ENCODE results near the gene MID1IP1.

MID1IP1 gene

GRCh38 chrX:38800981-38801845 lies at the start of gene MID1IP1:
MID1IP1 (plus strand) TSS chrX:38801459; CDS start chrX:38804947, 3,488 bp downstream.
- no peaks in the 10 kb centered on the region for H3K36me3 ChIP-seq (ENCODE audit: control insufficient read depth, insufficient read depth, low read length)
- H3K9ac ChIP-seq (ENCODE audit: low read length): peak within 1 kb of the TSS; percentile 81
- H3K9me3 ChIP-seq (ENCODE audit: control insufficient read depth, low read length): no peaks in the 10 kb centered on the region
- no peaks in the 10 kb centered on the region for H3K27me3 ChIP-seq (ENCODE audit: control insufficient read depth, insufficient read depth, low read length)
- peak within 1 kb of the TSS; percentile 45 for H3K4me3 ChIP-seq (ENCODE audit: low read length)
- H3K4me1 ChIP-seq (ENCODE audit: control insufficient read depth, insufficient read depth, low read length): peaks cover 3% of the 10 kb centered on the region

- Histone ChIP-seq H3K9me3 (ENCODE audit: control insufficient read depth, low read length) (no peaks in the 10 kb centered on the region), H3K36me3 (ENCODE audit: control insufficient read depth, insufficient read depth, low read length) (no peaks in the 10 kb centered on the region), H3K27me3 (ENCODE audit: control insufficient read depth, insufficient read depth, low read length) (no peaks in the 10 kb centered on the region), H3K4me1 (ENCODE audit: control insufficient read depth, insufficient read depth, low read length) (no peaks in the 10 kb centered on the region), H3K4me3 (ENCODE audit: low read length) (no peak overlapping the region), H3K9ac (ENCODE audit: low read length) (no peak overlapping the region)
Observed at GRCh38 chrX:38754102-38754790, 47.0 kb upstream of the MID1IP1 start.

GRCh38 chrX:38754818-38755718 lies 46.2 kb upstream of the MID1IP1 start:
- Histone ChIP-seq H3K27me3 (ENCODE audit: control insufficient read depth, insufficient read depth, low read length) (no peaks in the 10 kb centered on the region), H3K4me3 (ENCODE audit: low read length) (no peak overlapping the region), H3K9ac (ENCODE audit: low read length) (no peak overlapping the region), H3K4me1 (ENCODE audit: control insufficient read depth, insufficient read depth, low read length) (no peaks in the 10 kb centered on the region), H3K36me3 (ENCODE audit: control insufficient read depth, insufficient read depth, low read length) (no peaks in the 10 kb centered on the region), H3K9me3 (ENCODE audit: control insufficient read depth, low read length) (no peaks in the 10 kb centered on the region)

DNA sequence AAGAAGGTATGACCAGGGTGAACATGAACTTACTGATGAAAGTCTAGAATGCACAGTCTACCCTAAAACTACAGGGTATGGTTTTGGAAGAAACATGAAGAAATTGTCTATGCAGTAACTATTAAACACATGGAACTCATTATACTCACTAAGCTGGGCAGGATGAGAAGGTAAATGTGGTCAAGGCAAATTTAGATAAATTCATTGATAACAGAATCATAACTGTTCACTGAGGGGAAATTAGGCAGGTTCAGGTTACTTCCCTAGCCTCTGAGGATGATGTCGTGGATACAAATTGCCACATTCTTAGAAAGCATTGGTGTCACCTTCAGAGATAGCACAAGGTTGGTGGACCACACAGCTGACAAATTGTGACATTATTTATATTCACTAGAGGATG lies 40.4 kb upstream of the MID1IP1 start:
- no peak overlapping the region for H3K9ac ChIP-seq (ENCODE audit: low read length)
- H3K27me3 ChIP-seq (ENCODE audit: control insufficient read depth, insufficient read depth, low read length): no peaks in the 10 kb centered on the region
- no peaks in the 10 kb centered on the region for H3K36me3 ChIP-seq (ENCODE audit: control insufficient read depth, insufficient read depth, low read length)
- H3K4me1 ChIP-seq (ENCODE audit: control insufficient read depth, insufficient read depth, low read length): no peaks in the 10 kb centered on the region
- H3K4me3 ChIP-seq (ENCODE audit: low read length): no peak overlapping the region
- no peaks in the 10 kb centered on the region for H3K9me3 ChIP-seq (ENCODE audit: control insufficient read depth, low read length)

- H3K9me3 ChIP-seq (ENCODE audit: control insufficient read depth, low read length): no peaks in the 10 kb centered on the region
- H3K4me1 ChIP-seq (ENCODE audit: control insufficient read depth, insufficient read depth, low read length): no peaks in the 10 kb centered on the region
- no peaks in the 10 kb centered on the region for H3K27me3 ChIP-seq (ENCODE audit: control insufficient read depth, insufficient read depth, low read length)
- H3K9ac ChIP-seq (ENCODE audit: low read length): no peak overlapping the region
- no peak overlapping the region for H3K4me3 ChIP-seq (ENCODE audit: low read length)
- no peaks in the 10 kb centered on the region for H3K36me3 ChIP-seq (ENCODE audit: control insufficient read depth, insufficient read depth, low read length)
Observed at GRCh38 chrX:38768079-38768478, 33.2 kb upstream of the MID1IP1 start.

DNA sequence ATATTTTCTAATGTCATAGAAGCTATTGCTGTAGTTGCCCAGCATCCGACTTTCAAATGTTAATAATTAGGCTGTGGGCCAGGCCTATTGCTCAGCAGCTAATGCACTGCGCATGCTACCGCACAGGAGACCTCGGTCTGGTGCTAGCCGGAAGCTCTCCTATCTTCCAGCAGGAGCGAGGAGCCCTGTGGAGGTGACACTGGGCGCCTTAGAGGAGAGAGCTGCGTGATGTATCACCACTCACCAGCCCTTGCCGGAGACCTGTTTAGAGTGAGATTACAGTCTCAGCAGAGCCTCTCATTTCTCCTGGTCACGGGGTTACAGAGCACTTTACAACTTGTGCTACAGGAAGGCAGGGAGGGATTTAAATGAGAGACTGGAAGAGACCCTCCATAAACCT lies 31.1 kb upstream of the MID1IP1 start:
- H3K4me3 ChIP-seq (ENCODE audit: low read length): no peak overlapping the region
- no peak overlapping the region for H3K9ac ChIP-seq (ENCODE audit: low read length)
- H3K27me3 ChIP-seq (ENCODE audit: control insufficient read depth, insufficient read depth, low read length): no peaks in the 10 kb centered on the region
- no peaks in the 10 kb centered on the region for H3K4me1 ChIP-seq (ENCODE audit: control insufficient read depth, insufficient read depth, low read length)
- H3K9me3 ChIP-seq (ENCODE audit: control insufficient read depth, low read length): no peaks in the 10 kb centered on the region
- H3K36me3 ChIP-seq (ENCODE audit: control insufficient read depth, insufficient read depth, low read length): no peaks in the 10 kb centered on the region

DNA sequence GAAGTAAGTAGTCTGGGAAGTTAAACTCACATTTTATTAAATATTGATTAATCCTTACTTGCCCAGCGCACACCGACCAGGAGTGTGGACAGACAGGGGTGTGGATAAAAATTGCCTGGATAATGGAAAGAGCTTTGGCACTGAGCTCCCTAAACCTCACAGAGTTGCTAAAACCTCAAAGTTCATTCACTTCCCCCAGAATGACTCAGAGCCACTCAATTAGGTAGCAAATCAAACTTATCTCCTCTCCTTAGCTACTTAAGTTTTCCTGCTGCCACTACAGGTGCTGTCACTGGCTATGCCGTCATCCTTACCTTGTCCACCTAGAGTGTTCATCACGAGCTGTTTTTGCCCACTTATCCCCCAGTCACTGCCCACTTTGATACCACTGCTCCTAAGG lies 27.0 kb upstream of the MID1IP1 start:
- Histone ChIP-seq H3K9ac (ENCODE audit: low read length) (no peak overlapping the region), H3K4me1 (ENCODE audit: control insufficient read depth, insufficient read depth, low read length) (no peaks in the 10 kb centered on the region), H3K27me3 (ENCODE audit: control insufficient read depth, insufficient read depth, low read length) (no peaks in the 10 kb centered on the region), H3K9me3 (ENCODE audit: control insufficient read depth, low read length) (no peaks in the 10 kb centered on the region), H3K4me3 (ENCODE audit: low read length) (no peak overlapping the region), H3K36me3 (ENCODE audit: control insufficient read depth, insufficient read depth, low read length) (no peaks in the 10 kb centered on the region)

DNA sequence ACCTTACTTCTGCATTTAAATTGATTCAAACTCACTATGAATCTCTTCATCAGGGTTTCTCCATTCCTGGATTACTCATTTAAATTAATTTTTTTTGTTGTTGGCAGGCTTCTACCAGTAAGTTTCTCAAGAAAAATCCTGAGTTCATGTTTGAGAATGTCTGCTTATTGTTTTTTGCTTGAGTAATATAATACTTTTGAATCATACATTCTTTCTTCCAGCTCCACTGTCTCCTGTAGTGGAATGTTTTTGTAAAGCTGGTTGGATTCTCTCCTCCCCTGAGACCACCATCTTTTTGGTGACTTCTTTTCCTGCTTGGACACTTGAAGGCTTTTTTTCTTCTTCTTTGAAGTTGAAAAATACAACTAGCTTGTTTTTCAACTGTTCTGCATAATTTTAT lies 4.3 kb upstream of the MID1IP1 start:
- Histone ChIP-seq H3K9me3 (ENCODE audit: control insufficient read depth, low read length) (no peaks in the 10 kb centered on the region), H3K36me3 (ENCODE audit: control insufficient read depth, insufficient read depth, low read length) (no peaks in the 10 kb centered on the region), H3K4me1 (ENCODE audit: control insufficient read depth, insufficient read depth, low read length) (peaks cover 3% of the 10 kb centered on the region), H3K27me3 (ENCODE audit: control insufficient read depth, insufficient read depth, low read length) (no peaks in the 10 kb centered on the region), H3K9ac (ENCODE audit: low read length) (no peak overlapping the region), H3K4me3 (ENCODE audit: low read length) (no peak overlapping the region)

DNA sequence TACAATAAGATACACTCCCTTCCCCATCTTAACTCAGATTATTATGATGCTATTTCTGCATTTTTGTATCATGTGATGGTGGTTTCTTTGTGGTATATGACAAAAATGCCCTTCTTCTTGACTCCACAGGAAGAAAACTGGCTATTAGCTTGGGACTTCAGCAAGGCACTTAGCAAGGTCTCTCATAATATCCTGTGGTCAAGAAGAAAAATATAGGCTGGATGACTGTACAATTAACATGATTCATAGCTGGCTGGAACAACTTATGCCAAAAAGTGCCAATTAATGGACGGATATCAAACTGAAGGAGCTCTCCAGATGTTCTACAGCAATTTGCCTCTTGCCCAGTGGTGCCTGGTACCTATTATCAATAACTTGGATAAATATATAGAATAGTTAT lies 2.3 kb upstream of the MID1IP1 start:
- H3K9me3 ChIP-seq (ENCODE audit: control insufficient read depth, low read length): no peaks in the 10 kb centered on the region
- no peak overlapping the region for H3K9ac ChIP-seq (ENCODE audit: low read length)
- peaks cover 3% of the 10 kb centered on the region for H3K4me1 ChIP-seq (ENCODE audit: control insufficient read depth, insufficient read depth, low read length)
- no peak overlapping the region for H3K4me3 ChIP-seq (ENCODE audit: low read length)
- no peaks in the 10 kb centered on the region for H3K36me3 ChIP-seq (ENCODE audit: control insufficient read depth, insufficient read depth, low read length)
- no peaks in the 10 kb centered on the region for H3K27me3 ChIP-seq (ENCODE audit: control insufficient read depth, insufficient read depth, low read length)

- no peaks in the 10 kb centered on the region for H3K36me3 ChIP-seq (ENCODE audit: control insufficient read depth, insufficient read depth, low read length)
- H3K9me3 ChIP-seq (ENCODE audit: control insufficient read depth, low read length): no peaks in the 10 kb centered on the region
- no peaks in the 10 kb centered on the region for H3K27me3 ChIP-seq (ENCODE audit: control insufficient read depth, insufficient read depth, low read length)
Observed at GRCh38 chrX:38799995-38800580, 1.2 kb upstream of the MID1IP1 start.

DNA sequence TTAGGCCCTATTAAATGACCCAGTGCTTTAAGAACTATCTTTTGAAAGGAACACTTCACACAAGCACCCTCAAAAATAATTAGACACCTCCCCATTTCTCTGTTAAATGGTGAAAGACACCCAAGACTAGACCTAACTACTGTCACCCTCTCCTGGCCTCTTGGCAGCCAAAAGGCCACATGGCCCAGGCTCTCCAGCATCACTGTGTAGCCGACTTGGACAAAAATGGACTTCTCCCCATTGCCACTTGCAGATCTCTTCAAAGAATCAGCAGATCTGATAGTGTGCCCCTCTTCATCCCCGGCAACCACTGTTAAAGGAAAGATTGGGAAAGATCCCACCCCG lies 2.0 kb downstream of the MID1IP1 start:
- no peak overlapping the region for H3K4me3 ChIP-seq (ENCODE audit: low read length)
- no peaks in the 10 kb centered on the region for H3K9me3 ChIP-seq (ENCODE audit: control insufficient read depth, low read length)
- H3K4me1 ChIP-seq (ENCODE audit: control insufficient read depth, insufficient read depth, low read length): peaks cover 3% of the 10 kb centered on the region
- no peaks in the 10 kb centered on the region for H3K36me3 ChIP-seq (ENCODE audit: control insufficient read depth, insufficient read depth, low read length)
- no peaks in the 10 kb centered on the region for H3K27me3 ChIP-seq (ENCODE audit: control insufficient read depth, insufficient read depth, low read length)
- peak overlapping the region; percentile 46 for H3K9ac ChIP-seq (ENCODE audit: low read length)

More at GRCh38 chrX:38799995-38800580, 1.2 kb upstream of the MID1IP1 start:
- Histone ChIP-seq H3K4me1 (ENCODE audit: control insufficient read depth, insufficient read depth, low read length) (peaks cover 3% of the 10 kb centered on the region), H3K4me3 (ENCODE audit: low read length) (no peak overlapping the region), H3K9ac (ENCODE audit: low read length) (no peak overlapping the region)

Data from mucosa of stomach (tissue), 1 donor.